GM12872 (cell line): ENCODE data around the gene KCNT2.

Experiments
- CTCF ChIP-seq: IDR thresholded peaks from 3 replicates; pipeline ENCODE4 v1.5.1; 2011; ENCODE audit warnings: low read depth, mild to moderate bottlenecking, low read length, moderate library complexity; ENCODE audit not compliant: insufficient read depth

KCNT2 gene

GRCh38 chr1:196425513-196425912 is 182.7 kb downstream of the KCNT2 start:
- TF ChIP-seq CTCF, result no peak

GRCh38 chr1:196423612-196424011 is 184.6 kb downstream of the KCNT2 start:
- TF ChIP-seq CTCF, result no peak

GRCh38 chr1:196418772-196419171 is 189.5 kb downstream of the KCNT2 start:
- TF ChIP-seq CTCF, result no peak

GRCh38 chr1:196415978-196416377 is 192.3 kb downstream of the KCNT2 start:
- TF ChIP-seq CTCF, result no peak

GRCh38 chr1:196412326-196412725 is 195.9 kb downstream of the KCNT2 start:
- TF ChIP-seq CTCF, result no peak

- TF ChIP-seq CTCF, result no peak
Measured at GRCh38 chr1:196410768-196411167, 197.5 kb downstream of the KCNT2 start.

GRCh38 chr1:196409586-196409985 is 198.7 kb downstream of the KCNT2 start:
- no peak for TF ChIP-seq CTCF
